Stimulated activated CD4-positive, alpha-beta T cell treated with anti-CD3 and anti-CD28 coated beads, Interleukin-12 subunit alpha, Interleukin-12 subunit beta, amount 100 ng/mL, for 24 hours (primary cell): ENCODE results near the gene KCNQ5.

Source experiments
- DNase-seq, 2 experiments: peaks; one replicate each; pipeline ENCODE4 v3.0.0-alpha.2; 2020; ENCODE audit warnings: low read depth in 2 of 2

KCNQ5 gene

DNA sequence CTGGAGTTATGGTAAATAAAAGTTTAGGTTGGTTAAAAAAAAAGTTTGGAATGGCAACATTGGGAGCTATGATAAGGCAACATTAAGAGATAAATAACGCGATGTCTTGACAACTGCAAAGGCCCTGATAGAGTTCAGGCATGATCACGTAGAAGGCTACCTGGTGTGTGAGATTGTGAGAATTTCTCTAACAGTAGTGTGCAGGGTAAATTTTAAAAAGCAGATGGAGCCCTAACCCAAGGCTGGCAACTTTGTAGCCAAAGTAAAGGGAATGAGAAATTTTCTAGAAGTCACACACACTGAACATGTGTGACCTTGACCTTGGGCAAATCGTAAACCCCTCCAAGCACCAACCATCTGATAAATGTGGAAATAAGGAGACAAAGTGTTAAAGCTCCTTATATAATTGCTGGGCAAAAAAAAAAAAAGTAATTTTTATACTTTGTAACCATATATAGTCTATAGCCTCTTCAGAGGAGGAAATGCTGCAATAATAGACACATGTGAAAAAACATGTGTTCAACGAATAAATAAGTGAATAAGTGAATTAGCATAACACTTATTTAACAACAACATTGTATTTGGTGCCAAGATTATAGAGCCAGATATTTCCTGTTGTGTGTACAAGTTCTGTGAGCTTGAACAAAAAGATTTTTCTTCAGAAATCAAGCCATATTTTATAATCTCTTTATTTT, 18.2 kb downstream of the KCNQ5 start:
- no peak for DNase-seq

DNA sequence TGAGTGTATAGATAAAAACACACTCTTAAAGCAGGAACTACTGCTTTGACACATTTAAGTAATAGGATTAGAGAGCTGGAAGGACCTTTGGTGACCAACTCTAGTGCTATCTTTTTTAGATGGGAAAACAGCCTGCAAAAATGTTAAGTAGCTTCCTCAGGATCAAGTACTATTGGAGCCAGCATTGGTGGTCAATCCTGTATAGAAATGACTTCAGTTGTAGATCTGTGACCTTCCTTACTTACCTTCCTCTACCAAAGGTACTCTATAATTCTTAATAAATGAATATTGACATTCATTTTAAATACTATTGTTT, 18.7 kb downstream of the KCNQ5 start:
- no peak for DNase-seq

DNA sequence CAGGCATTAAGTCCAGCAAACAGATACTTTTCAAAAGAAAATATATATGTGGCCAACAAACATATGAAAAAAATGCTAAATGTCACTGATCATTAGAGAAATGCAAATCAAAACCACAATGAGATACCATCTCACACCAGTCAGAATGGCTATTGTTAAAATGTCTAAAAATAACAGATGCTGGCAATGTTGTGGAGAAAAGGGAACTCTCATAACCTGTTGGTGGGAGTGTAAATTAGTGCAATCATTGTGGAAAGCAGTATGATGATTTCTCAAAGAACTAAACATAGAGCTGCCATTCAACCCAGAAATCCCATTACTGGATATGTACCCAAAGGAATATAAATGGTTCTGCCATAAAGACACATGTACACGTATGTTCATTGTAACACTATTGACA, 20.6 kb downstream of the KCNQ5 start:
- DNase-seq, result no peak

DNA sequence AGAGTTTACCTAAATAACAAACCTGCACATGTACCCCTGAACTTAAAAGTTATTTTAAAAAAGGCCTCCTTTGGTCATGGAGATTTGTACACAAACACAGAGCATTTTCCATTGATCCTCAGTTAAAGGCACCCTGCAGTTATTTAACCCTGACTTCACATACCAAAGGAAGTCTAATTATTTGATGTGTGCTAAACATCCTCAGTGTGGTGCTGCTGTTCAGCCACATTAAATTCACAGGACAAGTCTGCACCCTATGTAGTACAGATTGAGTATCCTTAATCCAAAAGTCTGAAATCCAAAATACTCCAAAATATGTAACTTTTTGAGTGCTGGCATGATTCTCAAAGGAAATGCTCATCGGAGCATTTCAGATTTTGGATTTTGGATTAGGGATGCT, 21.4 kb downstream of the KCNQ5 start:
- no peak for DNase-seq

DNA sequence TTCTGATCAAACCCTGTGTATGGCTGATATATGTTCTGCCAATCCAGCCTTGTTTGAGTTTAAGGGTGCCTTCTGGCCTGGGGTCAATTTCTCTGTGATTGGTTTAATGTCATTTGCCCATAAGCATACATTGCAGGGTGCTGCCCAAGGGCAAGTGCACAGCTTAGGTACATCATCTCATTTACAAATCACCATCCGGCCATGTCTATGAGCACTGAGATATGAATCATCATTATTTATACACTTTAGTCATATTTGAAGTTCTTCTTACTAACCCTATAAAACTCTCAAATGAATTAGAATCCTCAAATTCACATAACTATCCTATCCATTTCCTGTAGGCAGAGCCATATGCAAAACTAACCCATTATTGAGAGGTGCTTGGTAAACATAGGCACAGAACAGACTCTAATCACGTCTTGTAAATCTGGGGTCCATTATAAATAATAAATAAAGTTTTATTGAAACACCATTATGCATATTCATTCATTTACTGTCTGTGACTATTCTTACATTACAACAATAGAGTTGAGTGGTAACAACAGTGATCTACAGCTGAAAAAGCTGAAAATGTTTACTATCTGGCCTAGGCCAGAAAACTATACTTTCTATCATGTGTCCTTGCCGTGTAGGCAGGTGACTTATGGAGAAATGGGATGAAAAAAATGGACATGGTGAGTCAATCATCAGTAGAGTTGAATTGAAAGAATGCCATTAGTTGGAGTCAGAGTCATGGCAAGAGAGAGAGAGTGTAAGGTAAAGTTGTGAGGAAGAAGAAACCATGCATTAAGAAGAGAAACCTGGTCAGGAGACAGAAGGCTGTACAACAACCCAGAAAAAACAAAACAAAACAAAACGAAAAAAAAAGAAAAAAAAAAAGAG, 25.0 kb downstream of the KCNQ5 start:
- no peak for DNase-seq

DNA sequence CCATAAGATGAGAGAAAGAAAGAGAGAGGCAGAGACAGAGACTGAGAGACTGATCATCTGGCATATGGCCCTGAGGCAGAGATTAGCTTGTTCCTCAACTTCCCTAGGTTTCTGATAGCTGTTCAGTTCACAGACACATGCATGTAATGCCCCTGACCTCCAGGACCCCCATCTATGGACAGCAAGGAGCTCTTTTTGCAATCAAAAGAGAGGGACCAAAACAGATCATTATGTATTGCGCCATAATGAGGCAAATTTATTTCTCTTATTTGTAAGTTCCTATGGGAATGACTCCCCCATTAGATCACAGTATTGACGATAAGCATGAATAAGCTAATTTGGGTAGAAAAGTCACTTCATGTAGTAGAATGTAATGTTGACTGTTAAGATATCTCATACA, 25.6 kb downstream of the KCNQ5 start:
- no peak for DNase-seq

DNA sequence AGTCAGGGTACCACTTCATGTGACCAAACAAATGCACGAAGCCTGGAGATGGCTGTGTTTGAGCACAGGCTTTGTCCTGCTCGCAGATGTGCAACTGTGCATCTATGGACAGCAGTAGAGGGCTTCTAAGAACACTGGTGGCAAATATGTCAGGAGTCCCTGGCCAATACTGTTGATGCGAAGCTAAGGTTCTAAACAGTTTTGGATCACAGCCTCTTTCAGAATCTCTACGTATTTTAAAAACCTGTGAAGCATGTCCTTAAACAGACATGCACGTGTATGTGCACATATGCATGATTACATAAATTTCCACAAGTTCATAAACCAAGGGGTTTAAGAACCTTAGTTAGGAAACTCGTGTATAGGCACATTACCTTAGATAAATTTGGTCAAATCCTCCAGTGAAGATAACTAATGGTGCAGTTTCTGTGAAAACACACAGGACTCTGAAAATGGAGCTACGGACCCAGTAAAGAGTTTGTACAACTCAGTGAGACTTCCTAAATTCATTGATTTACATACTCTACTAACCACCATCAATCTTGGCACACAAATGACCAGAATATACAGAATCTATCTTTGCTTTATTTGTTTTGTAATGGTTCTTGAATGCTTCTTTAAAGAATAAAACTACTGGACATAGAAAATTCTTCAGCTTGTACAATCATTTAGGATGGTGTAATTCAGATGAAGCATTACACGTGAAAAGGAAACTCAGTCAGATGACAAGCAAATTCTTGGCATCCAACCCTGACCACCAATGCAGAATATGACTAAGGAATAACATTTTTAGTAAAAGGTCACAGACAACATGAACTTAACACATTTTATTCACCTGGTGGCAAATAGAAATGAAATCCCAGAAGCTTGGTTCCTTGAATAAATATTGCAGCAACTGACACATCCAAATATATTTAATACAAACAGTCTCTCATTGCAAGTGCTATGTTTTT, 27.4 kb downstream of the KCNQ5 start:
- DNase-seq, result no peak

DNA sequence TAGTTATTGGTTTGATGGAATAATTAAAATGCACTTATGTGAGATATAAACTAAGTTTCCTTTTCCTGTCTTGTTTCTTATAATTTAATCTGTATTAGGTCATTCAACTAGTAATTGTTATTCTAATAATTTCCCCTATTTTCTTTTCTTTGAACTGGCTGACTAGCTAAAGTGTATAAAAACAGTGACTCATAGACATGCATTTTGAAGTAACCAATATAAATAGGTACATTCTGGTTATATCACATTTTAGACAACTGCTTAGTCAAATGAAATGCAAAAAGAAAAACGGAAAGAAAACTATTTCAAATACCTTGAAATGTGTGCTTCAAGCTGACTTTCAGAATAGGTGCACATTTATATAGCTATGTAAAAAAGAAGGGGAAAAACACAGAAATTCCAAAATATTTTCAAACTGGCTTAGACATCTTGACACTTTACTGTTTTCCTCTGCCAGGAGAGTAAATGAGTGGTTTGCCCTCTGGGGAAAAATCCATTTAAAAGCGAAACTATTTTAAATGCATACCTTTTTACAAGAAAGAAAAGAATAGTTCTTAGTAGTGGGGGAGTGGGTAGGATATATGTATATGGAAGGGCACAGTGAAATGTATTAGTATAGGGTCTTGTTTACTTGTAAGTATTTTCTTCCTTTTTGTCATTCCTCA, 28.3 kb downstream of the KCNQ5 start:
- DNase-seq, result no peak

DNA sequence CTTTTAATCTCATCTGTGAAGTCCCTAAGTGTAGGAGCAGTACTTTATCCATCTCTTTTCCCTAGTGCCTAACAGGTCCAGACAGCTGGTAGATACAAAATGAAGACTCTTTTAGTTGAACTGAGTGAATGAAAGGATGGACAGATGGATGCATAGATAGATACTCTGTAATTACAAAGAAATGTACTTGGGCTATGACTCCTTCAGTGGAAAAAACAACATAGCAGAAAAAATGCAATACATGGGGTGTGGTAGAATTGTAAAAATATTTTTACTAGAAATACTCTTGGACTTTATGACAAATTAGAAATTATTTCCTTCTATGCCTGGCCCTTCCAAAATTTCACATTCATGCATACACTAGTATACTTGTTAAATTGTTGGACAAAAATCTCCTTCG, 29.3 kb downstream of the KCNQ5 start:
- DNase-seq, result no peak

DNA sequence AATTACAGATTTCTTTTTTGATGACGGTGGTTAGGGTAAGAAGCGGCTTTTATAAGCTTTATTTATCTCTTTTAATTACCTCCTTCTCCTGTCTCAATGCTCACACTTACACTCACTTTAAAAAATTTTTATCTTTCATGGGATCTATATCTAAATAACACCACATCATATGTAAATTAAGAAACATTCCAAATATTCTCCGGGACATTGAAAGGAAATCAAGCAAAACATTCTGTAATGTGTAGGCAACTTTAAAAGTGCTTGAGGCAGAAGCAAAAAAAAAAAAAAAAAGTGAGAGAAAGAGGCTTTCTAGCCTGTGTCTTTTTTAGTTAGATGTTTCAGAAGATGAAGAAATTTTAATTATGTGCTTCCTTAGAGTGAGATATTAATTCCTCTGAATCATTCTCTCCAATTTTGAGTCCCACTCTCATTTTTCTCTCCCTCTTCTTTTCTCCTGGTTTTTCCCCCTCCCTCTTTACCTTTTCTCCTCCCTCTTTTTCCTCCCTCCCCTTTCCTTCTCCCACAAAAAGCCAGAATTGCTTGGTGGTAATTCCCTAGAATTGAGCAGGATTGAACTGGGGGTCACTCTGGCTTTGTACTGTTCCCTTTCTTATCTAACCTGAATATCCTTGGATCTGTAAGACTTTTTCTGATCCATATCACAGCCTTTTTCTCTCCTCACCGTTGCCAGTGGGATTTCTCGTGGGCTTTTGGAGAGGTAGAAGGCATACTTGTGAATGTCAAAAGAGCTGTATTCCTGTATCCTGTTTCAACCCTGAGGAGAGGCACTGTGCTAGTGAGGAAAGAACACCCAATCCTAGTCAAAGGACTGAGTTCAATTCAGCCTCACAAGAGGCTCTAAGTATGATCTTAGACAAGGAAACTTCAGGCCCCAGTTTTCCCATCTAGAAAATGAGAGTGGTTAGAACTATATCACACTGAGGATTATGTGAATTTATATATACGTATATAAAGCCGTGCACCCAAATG, 30.4 kb downstream of the KCNQ5 start:
- no peak for DNase-seq

DNA sequence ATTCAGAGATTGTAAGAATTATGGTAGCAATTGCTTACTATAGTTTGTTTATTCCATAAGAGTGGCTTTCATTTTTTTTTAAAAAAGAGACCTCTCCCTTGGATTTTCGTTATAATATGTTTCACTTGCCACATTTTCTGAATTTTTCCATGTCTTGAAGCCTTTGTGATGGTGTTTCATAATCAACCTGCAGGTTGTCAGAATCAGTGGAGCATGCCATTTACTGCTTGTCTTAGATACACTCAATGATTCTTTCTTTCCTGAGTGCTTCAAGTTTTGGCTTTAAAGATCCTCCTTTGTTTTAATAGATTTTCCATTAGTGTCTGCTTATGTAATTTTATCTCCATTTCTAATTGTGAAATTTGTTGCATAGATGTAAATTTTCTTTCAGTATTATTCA, 31.2 kb downstream of the KCNQ5 start:
- DNase-seq, result no peak

DNA sequence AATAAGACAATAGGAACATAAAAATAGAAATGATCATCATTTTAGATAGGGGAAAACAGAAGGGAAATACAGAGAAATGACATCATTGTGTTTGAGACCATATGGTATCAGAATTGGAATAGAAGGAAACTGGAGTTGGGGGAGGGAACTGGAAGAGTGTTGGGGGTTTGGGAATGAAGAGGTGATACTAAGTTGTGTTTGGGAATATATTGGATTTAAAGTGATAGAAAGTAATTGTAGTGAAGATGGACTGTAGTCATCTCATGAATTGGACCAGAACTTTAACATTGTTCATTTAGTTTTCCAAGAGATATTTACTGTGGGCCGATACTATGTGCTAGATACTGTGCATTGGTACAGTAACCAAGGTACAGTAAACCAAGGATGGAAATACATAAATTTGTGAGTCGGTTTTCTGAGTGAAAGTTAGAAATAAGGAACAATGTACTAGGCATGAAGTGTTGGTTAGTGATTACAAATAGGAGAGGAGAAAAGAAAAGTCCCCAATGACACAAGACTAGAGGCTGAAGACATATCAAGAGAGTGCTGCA, 32.3 kb downstream of the KCNQ5 start:
- DNase-seq, result no peak

DNA sequence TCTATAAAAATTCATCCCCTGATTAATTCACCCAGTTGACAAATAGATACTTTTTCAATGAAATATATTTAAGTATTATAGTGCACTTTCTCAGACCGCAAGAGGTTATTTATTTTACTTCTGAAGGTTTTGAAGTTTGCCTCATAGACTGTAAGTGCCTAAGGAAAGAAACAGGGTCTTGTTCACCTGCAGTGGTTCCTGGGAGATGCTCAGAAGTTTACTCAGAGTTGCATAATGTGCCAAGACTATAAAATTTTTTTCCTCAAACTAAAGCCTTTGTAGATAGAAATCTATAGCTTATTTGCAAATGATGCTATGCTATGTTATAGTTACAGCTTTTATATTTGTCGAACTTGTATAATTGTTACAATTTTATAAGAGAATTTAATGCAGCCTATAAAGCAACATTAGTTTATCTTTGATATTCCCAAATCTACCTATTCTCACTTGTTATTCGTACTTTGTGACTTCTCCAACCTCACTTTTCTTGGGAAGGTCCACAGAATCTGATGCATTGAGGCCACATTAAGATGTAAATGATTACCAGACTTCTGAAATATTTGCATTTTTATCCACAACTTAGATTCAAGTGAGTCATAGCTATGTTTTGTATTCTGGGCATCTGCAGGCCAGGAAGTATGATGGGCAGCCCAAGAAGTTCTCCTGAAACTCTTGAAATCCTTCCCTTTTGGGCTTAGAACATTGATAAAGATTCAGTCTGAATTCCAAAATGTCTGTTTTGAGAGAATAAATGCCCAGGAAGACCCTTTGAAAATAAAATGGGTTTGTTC, 35.7 kb downstream of the KCNQ5 start:
- no peak for DNase-seq

DNA sequence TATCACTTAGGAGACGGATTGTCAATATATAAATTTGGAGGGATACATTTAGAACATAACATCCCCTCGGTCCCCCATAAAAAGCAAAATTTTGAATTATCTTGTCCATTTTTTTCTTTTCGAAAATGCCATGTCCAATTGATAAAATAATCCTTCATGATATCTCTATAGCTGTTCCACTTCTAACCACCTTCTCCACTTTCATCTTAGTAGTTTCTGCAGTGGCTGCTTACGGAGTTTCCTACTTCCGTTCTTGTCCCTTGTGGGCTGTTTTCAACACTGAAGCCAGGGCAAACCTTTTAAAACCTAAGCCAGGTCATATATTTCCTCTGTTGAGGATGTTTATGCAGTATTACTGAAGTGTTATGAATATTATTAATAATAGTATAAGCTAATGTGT, 37.9 kb downstream of the KCNQ5 start:
- no peak for DNase-seq

DNA sequence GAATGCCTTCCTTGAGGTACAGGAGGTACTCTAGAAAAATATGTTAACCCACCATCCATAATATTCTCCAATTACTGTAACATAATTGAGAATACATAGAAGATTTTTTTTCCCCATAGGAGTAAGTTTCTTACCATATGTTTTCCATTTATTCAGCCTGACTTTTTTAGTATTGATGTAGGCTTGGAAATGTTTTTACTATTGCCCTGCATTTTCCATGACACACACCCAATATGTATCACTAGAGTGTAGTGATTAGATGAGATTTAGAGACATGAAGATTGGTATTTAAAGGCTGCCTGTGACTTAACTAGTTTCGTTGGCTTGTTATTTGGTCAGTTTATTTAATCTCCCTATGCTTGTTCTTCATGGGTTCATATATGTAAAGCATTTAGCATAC, 39.5 kb downstream of the KCNQ5 start:
- DNase-seq, result no peak

DNA sequence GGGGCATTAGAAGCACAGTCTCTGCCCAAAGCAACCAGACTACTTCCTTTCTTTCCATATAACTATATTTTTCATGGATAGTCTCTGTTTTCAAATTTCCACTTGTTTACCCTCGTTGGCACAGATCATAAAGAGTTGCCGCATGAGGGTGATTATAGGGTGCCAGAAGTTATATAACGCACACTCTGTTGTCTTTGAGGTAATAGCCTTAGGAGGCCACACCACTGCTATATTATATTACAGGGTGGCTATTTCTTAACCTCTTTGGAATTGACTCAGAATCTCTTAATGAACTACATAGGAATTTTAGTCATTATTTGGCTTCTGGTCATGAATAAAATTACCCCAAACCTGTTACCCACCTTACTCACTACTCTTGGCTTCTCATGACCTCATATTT, 43.7 kb downstream of the KCNQ5 start:
- DNase-seq, result no peak

DNA sequence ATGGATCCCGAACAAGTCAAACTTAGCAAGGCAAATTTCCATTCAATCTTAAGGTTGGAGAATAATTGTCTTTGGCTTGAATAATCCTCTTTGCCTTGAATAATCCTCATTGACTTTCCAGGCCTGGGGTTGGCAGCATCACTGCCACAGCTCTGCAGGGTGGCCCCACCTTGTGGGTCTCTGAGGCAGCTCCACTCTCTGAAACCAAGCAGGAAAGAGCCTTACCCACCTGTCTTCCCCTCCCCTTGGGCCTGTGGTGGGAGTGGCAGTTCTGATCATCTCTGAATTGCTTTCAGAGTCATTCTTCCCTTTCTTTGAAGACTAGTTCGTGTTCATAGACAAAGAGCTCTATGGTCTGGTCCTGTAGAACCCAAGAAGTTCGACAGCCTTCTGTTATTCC, 47.5 kb downstream of the KCNQ5 start:
- no peak for DNase-seq

DNA sequence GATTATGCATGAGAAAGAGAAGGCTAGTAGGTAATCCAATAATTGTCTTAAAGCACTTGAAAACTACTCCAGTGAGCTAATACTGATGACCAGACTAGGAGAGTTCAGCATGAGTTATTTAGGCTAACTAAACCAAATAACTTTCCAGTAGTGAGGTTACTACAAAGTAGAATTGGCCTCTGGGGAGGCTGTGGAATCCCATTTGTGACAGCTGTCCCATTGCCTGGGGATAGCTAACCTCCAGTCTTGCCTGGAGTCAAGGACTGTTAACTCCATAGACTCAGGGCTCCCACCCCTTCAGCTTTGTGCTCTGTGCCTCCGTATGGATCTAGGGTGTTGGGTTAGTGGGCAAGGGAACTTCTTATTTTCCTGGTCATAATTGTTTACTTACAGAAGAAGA, 51.0 kb downstream of the KCNQ5 start:
- DNase-seq, result no peak

DNA sequence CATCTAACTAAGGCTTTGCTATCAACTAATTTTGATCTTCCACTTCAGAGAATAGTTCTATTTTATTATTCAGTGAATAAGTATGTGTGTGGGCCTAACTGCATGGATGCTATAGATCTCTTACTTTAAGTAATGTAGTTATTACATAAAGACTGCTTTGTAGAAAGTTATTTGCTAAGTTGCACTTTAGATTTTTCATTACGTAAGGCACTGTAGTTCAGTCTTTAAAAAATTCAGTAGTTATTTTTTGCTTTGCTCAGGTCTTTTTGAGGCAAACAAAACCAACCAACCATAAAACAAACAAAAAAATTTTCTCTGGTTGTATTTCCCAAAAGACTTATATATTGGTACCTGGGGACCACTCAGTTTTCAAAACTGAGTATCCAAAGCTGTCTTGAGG, 53.0 kb downstream of the KCNQ5 start:
- DNase-seq, result no peak

DNA sequence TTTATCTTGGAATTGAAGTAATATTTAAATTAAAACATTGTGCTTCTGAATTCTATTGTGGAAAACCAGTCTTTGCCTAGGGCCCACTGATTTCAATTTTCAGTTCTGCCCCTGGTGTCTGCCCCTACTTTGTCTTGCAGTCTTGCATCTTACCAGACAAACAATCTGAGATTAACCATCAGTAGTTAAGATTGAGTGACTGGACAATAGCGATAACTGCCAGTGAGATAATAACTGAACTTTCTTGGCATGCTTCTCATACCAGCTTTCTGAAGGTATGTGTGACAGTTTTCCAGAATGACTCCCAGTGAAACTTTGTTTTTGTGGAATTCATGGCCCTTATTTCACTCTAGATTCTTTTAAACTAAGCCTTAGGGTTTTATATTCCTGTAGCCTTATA, 53.5 kb downstream of the KCNQ5 start:
- DNase-seq, result no peak
